SK-N-SH treated with all-trans-retinoic acid at 6 μM for 48 hours (cell line): ENCODE measurements around the gene TAOK3.

Experiments
- ATAC-seq: fragments of 200-7000 bp; cut with Tn5 transposase; 3 replicates; pipeline ENCODE4 v1.9.1; 2020; ENCODE audit warnings: mild to moderate bottlenecking, moderate library complexity
- ARNTL ChIP-seq: fragments of 450-650 bp; formaldehyde crosslinking; IDR thresholded peaks from 2 replicates; pipeline ENCODE4 v1.5.0; 2020; ENCODE audit warnings: low read depth, mild to moderate bottlenecking, moderate library complexity, borderline replicate concordance
- BACH2 ChIP-seq: fragments of 250-450 bp; sonication (Bioruptor Pico); IDR thresholded peaks from 2 replicates; pipeline ENCODE4 v1.9.0; 2021; ENCODE audit warnings: mild to moderate bottlenecking, borderline replicate concordance
- ESRRG ChIP-seq: fragments of 250-450 bp; sonication (Bioruptor Pico); IDR thresholded peaks from 2 replicates; pipeline ENCODE4 v1.6.1; 2021; ENCODE audit warnings: mild to moderate bottlenecking
- GLIS3 ChIP-seq: fragments of 250-450 bp; sonication (Bioruptor Pico); IDR thresholded peaks from 2 replicates; pipeline ENCODE4 v1.5.0; 2020; ENCODE audit warnings: mild to moderate bottlenecking, moderate library complexity
- ISL1 ChIP-seq: fragments of 250-450 bp; sonication (Bioruptor Pico); IDR thresholded peaks from 2 replicates; pipeline ENCODE4 v2.1.2; 2022; ENCODE audit warnings: mild to moderate bottlenecking, moderate library complexity
- OSR1 ChIP-seq: fragments of 250-450 bp; sonication (Bioruptor Pico); IDR thresholded peaks from 2 replicates; pipeline ENCODE4 v1.8.0; 2022; ENCODE audit warnings: moderate library complexity, mild to moderate bottlenecking, inconsistent platforms
- PPARA ChIP-seq: fragments of 250-450 bp; sonication (Bioruptor Pico); IDR thresholded peaks from 2 replicates; pipeline ENCODE4 v1.5.0; 2020; ENCODE audit warnings: mild to moderate bottlenecking, borderline replicate concordance
- RARB ChIP-seq: fragments of 250-450 bp; sonication (Bioruptor Pico); IDR thresholded peaks from 2 replicates; pipeline ENCODE4 v1.8.0; 2021; ENCODE audit warnings: mild to moderate bottlenecking, moderate library complexity
- SNAI2 ChIP-seq: fragments of 250-450 bp; sonication (Bioruptor Pico); IDR thresholded peaks from 2 replicates; pipeline ENCODE4 v1.5.0; 2020; ENCODE audit warnings: mild to moderate bottlenecking, moderate library complexity
- TCF4 ChIP-seq: fragments of 250-450 bp; sonication (Bioruptor Pico); IDR thresholded peaks from 2 replicates; pipeline ENCODE4 v1.8.0; 2021; ENCODE audit warnings: mild to moderate bottlenecking, moderate library complexity, borderline replicate concordance
- TSHZ2 ChIP-seq: fragments of 250-450 bp; sonication (Bioruptor Pico); IDR thresholded peaks from 2 replicates; pipeline ENCODE4 v1.5.0; 2020; ENCODE audit warnings: mild to moderate bottlenecking, moderate library complexity
- ZC3H10 ChIP-seq: fragments of 250-450 bp; sonication (Bioruptor Pico); IDR thresholded peaks from 2 replicates; pipeline ENCODE4 v1.5.1; 2021; ENCODE audit warnings: mild to moderate bottlenecking, moderate library complexity
- ZFP30 ChIP-seq: fragments of 450-650 bp; formaldehyde crosslinking; IDR thresholded peaks from 2 replicates; pipeline ENCODE4 v1.5.0; 2022; ENCODE audit warnings: mild to moderate bottlenecking, moderate library complexity
- ZNF565 ChIP-seq: fragments of 450-650 bp; formaldehyde crosslinking; conservative IDR thresholded peaks from 2 replicates; pipeline ENCODE4 v1.5.0; 2020; ENCODE audit warnings: low read depth, mild to moderate bottlenecking, moderate library complexity
- ZNF70 ChIP-seq: fragments of 450-650 bp; formaldehyde crosslinking; IDR thresholded peaks from 2 replicates; pipeline ENCODE4 v1.5.0; 2020; ENCODE audit warnings: mild to moderate bottlenecking, moderate library complexity
- ZNF8 ChIP-seq: fragments of 450-650 bp; formaldehyde crosslinking; IDR thresholded peaks from 2 replicates; pipeline ENCODE4 v1.5.0; 2020; ENCODE audit warnings: mild to moderate bottlenecking, moderate library complexity
- TF ChIP-seq, protein P1 (sequence below): fragments of 250-450 bp; sonication (Bioruptor Pico); IDR thresholded peaks from 2 replicates; pipeline ENCODE4 v1.5.1; 2021; ENCODE audit warnings: mild to moderate bottlenecking, moderate library complexity
- TF ChIP-seq, protein P2 (sequence below): fragments of 250-450 bp; sonication (Bioruptor Pico); IDR thresholded peaks from 2 replicates; pipeline ENCODE4 v1.8.0; 2021; ENCODE audit warnings: low read depth, mild to moderate bottlenecking, moderate library complexity, borderline replicate concordance
- TF ChIP-seq, protein P3 (sequence below): fragments of 250-450 bp; sonication (Bioruptor Pico); IDR thresholded peaks from 2 replicates; pipeline ENCODE4 v1.8.0; 2020; ENCODE audit warnings: mild to moderate bottlenecking, moderate library complexity, borderline replicate concordance

Gene TAOK3

GRCh38 chr12:118188690-118189371, 183.9 kb downstream of the TAOK3 start:
- TF ChIP-seq ZFP30 (CRISPR knock-in tag) (no peak), RARB (CRISPR knock-in tag) (no peak), ZC3H10 (CRISPR knock-in tag) (no peak)
- ATAC-seq = peak; percentile 73

- TF ChIP-seq ZC3H10 (CRISPR knock-in tag) = no peak
- no peak for TF ChIP-seq OSR1
- TF ChIP-seq ZFP30 (CRISPR knock-in tag) = no peak
- peak; percentile 11; the same call in 1 of the 3 replicates for ATAC-seq
Observed at GRCh38 chr12:118187751-118188435, 184.8 kb downstream of the TAOK3 start.

GRCh38 chr12:118185602-118186397, 186.9 kb downstream of the TAOK3 start:
- TF ChIP-seq ESRRG (CRISPR knock-in tag) (no peak), ISL1 (CRISPR knock-in tag) (no peak), ARNTL (CRISPR knock-in tag) (no peak), BACH2 (no peak), ZFP30 (CRISPR knock-in tag) (no peak), ZNF8 (CRISPR knock-in tag) (no peak), TSHZ2 (CRISPR knock-in tag) (no peak), RARB (CRISPR knock-in tag) (no peak), SNAI2 (no peak), ZNF70 (CRISPR knock-in tag) (no peak), PPARA (no peak), GLIS3 (no peak), OSR1 (no peak)
- TF ChIP-seq, protein P1, sequence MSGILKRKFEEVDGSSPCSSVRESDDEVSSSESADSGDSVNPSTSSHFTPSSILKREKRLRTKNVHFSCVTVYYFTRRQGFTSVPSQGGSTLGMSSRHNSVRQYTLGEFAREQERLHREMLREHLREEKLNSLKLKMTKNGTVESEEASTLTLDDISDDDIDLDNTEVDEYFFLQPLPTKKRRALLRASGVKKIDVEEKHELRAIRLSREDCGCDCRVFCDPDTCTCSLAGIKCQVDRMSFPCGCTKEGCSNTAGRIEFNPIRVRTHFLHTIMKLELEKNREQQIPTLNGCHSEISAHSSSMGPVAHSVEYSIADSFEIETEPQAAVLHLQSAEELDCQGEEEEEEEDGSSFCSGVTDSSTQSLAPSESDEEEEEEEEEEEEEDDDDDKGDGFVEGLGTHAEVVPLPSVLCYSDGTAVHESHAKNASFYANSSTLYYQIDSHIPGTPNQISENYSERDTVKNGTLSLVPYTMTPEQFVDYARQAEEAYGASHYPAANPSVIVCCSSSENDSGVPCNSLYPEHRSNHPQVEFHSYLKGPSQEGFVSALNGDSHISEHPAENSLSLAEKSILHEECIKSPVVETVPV (CRISPR knock-in tag) = no peak
- TF ChIP-seq, protein P2, sequence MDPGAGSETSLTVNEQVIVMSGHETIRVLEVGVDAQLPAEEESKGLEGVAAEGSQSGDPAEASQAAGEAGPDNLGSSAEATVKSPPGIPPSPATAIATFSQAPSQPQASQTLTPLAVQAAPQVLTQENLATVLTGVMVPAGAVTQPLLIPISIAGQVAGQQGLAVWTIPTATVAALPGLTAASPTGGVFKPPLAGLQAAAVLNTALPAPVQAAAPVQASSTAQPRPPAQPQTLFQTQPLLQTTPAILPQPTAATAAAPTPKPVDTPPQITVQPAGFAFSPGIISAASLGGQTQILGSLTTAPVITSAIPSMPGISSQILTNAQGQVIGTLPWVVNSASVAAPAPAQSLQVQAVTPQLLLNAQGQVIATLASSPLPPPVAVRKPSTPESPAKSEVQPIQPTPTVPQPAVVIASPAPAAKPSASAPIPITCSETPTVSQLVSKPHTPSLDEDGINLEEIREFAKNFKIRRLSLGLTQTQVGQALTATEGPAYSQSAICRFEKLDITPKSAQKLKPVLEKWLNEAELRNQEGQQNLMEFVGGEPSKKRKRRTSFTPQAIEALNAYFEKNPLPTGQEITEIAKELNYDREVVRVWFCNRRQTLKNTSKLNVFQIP (CRISPR knock-in tag) = no peak

DNA sequence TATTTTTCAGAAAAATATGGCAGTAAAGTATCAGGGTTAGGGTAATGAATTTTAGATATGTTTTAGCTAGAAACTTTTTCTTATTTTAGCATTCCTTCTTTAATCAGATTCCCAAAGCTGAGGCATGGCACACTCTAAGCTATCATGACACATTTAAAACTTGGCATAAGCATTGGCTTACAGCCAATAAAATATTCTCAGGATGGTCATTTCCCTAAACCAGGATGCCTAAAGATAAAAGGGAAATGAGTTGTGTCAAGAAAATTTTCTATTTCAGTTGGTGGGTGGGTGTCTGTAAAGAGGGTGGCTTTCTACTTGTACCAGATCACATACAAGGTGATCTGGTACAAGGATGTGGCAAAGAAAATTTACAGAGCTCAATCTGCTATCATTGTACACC, 189.0 kb downstream of the TAOK3 start:
- peak; percentile 15; the same call in 1 of the 2 replicates for TF ChIP-seq ISL1 (CRISPR knock-in tag)
- TF ChIP-seq, protein P1 (CRISPR knock-in tag) = no peak
- no peak for ATAC-seq

More at GRCh38 chr12:118185602-118186397, 186.9 kb downstream of the TAOK3 start:
- ATAC-seq = no peak

DNA sequence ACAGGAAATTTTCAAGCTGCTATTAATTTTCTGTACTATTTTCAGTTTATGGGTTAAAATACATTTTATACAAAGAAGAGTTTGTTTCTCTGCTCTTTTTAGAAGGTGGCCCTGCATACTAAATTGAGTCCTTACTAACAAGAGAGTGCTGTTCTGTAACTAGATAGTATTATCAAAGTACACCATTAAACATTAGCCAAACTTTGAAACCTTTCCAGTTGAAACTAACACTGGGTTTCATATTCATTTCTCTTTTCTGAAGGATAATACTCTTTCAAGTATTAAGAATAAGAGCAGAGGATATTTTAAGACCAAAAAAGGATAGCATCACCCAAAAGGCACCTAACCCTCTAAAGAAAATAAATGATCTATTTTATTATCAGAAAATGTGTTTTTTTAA, 189.6 kb downstream of the TAOK3 start:
- ATAC-seq = no peak
- TF ChIP-seq TSHZ2 (CRISPR knock-in tag) (no peak), ISL1 (CRISPR knock-in tag) (no peak), ARNTL (CRISPR knock-in tag) (no peak), BACH2 (no peak), SNAI2 (no peak), TCF4 (CRISPR knock-in tag) (no peak), ZNF565 (no peak), ZNF70 (CRISPR knock-in tag) (no peak), RARB (CRISPR knock-in tag) (no peak)
- TF ChIP-seq, protein P3, sequence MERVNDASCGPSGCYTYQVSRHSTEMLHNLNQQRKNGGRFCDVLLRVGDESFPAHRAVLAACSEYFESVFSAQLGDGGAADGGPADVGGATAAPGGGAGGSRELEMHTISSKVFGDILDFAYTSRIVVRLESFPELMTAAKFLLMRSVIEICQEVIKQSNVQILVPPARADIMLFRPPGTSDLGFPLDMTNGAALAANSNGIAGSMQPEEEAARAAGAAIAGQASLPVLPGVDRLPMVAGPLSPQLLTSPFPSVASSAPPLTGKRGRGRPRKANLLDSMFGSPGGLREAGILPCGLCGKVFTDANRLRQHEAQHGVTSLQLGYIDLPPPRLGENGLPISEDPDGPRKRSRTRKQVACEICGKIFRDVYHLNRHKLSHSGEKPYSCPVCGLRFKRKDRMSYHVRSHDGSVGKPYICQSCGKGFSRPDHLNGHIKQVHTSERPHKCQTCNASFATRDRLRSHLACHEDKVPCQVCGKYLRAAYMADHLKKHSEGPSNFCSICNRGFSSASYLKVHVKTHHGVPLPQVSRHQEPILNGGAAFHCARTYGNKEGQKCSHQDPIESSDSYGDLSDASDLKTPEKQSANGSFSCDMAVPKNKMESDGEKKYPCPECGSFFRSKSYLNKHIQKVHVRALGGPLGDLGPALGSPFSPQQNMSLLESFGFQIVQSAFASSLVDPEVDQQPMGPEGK (CRISPR knock-in tag) = no peak
